ENCODE data around the gene AMOTL2.
A peak's percentile ranks its signal among the peaks of the same experiment; 100 is the strongest.

DNA sequence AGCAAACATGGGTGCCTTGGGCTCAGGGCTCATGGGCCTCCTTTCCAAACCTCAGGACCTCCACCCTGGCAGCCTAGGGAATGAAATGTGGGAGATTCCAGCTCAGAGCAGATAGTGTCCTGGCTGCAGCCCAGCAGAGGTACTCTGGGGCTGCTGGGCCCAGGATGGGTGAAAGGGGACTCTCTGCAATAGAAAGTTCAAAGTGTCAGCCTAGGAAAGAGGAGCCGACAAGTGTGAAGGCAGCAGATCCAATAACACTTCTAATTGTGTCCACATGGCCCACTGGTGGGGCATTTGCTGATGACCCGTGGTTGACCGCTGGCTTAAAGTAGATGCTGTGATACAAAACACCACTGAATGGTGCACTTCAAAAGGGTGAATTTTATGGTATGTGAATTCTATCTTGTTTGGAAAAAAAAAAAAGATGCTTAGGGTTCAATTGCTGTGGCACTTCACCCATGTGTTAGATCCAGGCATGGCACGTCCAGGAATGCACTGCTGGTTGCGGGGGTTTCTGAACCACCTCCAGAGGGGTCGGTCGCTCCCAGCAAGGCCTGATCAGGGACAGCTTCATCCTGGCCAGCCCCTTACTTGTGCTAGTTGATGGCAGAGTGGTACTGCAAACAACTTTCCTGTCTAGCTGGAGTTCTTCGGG, 20.9 kb downstream of the AMOTL2 start:
- TF ChIP-seq, protein P1, sequence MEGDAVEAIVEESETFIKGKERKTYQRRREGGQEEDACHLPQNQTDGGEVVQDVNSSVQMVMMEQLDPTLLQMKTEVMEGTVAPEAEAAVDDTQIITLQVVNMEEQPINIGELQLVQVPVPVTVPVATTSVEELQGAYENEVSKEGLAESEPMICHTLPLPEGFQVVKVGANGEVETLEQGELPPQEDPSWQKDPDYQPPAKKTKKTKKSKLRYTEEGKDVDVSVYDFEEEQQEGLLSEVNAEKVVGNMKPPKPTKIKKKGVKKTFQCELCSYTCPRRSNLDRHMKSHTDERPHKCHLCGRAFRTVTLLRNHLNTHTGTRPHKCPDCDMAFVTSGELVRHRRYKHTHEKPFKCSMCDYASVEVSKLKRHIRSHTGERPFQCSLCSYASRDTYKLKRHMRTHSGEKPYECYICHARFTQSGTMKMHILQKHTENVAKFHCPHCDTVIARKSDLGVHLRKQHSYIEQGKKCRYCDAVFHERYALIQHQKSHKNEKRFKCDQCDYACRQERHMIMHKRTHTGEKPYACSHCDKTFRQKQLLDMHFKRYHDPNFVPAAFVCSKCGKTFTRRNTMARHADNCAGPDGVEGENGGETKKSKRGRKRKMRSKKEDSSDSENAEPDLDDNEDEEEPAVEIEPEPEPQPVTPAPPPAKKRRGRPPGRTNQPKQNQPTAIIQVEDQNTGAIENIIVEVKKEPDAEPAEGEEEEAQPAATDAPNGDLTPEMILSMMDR (IDR thresholded peaks at IDR 0.05) = no peak
- TF ChIP-seq TCF7L2 (IDR thresholded peaks at IDR 0.05; ENCODE audit: low read depth, low read length) (peak; percentile 72), POLR2AphosphoS5 (IDR thresholded peaks at IDR 0.05; ENCODE audit: low read depth, low read length) (no peak)
- TF ChIP-seq, protein P2, sequence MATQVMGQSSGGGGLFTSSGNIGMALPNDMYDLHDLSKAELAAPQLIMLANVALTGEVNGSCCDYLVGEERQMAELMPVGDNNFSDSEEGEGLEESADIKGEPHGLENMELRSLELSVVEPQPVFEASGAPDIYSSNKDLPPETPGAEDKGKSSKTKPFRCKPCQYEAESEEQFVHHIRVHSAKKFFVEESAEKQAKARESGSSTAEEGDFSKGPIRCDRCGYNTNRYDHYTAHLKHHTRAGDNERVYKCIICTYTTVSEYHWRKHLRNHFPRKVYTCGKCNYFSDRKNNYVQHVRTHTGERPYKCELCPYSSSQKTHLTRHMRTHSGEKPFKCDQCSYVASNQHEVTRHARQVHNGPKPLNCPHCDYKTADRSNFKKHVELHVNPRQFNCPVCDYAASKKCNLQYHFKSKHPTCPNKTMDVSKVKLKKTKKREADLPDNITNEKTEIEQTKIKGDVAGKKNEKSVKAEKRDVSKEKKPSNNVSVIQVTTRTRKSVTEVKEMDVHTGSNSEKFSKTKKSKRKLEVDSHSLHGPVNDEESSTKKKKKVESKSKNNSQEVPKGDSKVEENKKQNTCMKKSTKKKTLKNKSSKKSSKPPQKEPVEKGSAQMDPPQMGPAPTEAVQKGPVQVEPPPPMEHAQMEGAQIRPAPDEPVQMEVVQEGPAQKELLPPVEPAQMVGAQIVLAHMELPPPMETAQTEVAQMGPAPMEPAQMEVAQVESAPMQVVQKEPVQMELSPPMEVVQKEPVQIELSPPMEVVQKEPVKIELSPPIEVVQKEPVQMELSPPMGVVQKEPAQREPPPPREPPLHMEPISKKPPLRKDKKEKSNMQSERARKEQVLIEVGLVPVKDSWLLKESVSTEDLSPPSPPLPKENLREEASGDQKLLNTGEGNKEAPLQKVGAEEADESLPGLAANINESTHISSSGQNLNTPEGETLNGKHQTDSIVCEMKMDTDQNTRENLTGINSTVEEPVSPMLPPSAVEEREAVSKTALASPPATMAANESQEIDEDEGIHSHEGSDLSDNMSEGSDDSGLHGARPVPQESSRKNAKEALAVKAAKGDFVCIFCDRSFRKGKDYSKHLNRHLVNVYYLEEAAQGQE (IDR thresholded peaks at IDR 0.05; ENCODE audit: insufficient read depth in 1 of 2, low read depth in 2 of 2, low read length in 1 of 2) = no peak

Data from Panc1 (cell line).